PFSK-1 (cell line): ENCODE results near the gene HIRA.

Experiments used
- FOXP2 ChIP-seq: optimal IDR thresholded peaks from 2 replicates; pipeline ENCODE3; 2011; ENCODE audit warnings: borderline replicate concordance, control low read depth, inconsistent platforms; ENCODE audit not compliant: insufficient read depth; ENCODE audit errors: extremely low read length, extremely low read depth
- POLR2AphosphoS5 ChIP-seq: IDR thresholded peaks from 2 replicates; pipeline ENCODE4 v1.6.1; 2012; ENCODE audit warnings: low read depth, mild to moderate bottlenecking, control low read depth, low read length, moderate library complexity
- REST ChIP-seq, 2 experiments: IDR thresholded peaks; 2 replicates each; pipeline versions ENCODE4 v1.6.1 to v1.8.0; 2011 to 2012; ENCODE audit warnings: low read depth in 2 of 2, low read length in 2 of 2, control low read depth in 1 of 2, inconsistent platforms in 1 of 2, mild to moderate bottlenecking in 1 of 2, moderate library complexity in 1 of 2; ENCODE audit not compliant: insufficient read depth in 1 of 2
- SIN3A ChIP-seq: IDR thresholded peaks from 2 replicates; pipeline ENCODE4 v1.6.1; 2012; ENCODE audit warnings: mild to moderate bottlenecking, low read length, moderate library complexity, borderline replicate concordance; ENCODE audit not compliant: insufficient read depth
- TAF1 ChIP-seq: IDR thresholded peaks from 2 replicates; pipeline ENCODE4 v1.6.1; 2012; ENCODE audit warnings: low read length, control low read depth, borderline replicate concordance; ENCODE audit not compliant: insufficient read depth

HIRA gene

GRCh38 chr22:19359554-19360299, 71.8 kb downstream of the HIRA start:
- TF ChIP-seq POLR2AphosphoS5 (no peak), SIN3A (no peak), REST (IDR thresholded peaks at IDR 0.05; ENCODE audit: insufficient read depth in 1 of 2, low read depth in 2 of 2, low read length in 2 of 2) (no peak), TAF1 (no peak), FOXP2 (no peak)

DNA sequence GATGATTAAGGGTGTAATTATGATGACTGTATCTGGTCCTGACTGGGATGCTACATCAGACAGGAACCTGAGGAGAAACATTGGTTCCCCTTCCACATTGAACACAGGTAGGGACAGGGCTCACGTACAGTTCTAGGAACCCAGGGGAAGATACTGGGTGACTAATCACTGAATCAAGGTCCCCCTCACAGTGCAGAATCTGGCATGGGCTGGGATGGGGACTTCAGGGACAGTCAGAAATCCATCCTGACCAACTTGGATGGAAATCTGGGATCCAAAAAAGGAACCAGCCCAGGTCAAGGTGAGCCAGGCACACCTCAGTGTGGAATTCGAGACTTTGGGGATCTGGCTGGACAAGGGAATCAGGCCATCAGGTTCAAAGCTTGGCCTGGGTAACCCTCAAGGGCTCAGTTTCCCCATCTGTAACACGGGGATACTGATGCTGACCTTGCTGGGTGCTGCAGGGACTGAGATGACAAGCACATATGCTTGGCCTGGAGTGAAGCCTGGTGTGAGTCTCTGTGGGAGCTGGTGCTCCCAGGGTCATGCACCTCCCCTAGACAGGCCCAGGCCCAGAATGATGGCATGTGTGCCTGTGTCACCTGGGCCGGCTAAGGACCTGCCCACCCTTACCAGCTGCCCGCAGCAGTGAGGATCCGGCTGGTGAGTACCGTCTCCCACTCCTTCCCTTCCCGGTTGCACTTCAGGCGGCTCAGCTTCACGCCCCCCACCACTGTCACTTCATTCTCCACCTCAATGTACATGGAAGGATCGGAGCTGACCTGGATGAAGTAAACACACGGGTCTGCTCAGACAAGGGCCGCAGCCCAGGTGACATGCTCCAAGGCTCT, 72.6 kb downstream of the HIRA start:
- TF ChIP-seq FOXP2 (no peak), REST (IDR thresholded peaks at IDR 0.05; ENCODE audit: insufficient read depth in 1 of 2, low read depth in 2 of 2, low read length in 2 of 2) (no peak), SIN3A (no peak), POLR2AphosphoS5 (no peak), TAF1 (no peak)

- TF ChIP-seq SIN3A (no peak), FOXP2 (no peak)
Observed at GRCh38 chr22:19358195-19358594, 73.3 kb downstream of the HIRA start.

- TF ChIP-seq REST (IDR thresholded peaks at IDR 0.05; ENCODE audit: insufficient read depth in 1 of 2, low read depth in 2 of 2, low read length in 2 of 2) (no peak), SIN3A (no peak), TAF1 (no peak), FOXP2 (no peak), POLR2AphosphoS5 (no peak)
Observed at GRCh38 chr22:19357270-19358105, 74.0 kb downstream of the HIRA start.

GRCh38 chr22:19356708-19357269, 74.7 kb downstream of the HIRA start:
- TF ChIP-seq SIN3A (no peak), TAF1 (no peak), FOXP2 (no peak), REST (IDR thresholded peaks at IDR 0.05; ENCODE audit: insufficient read depth in 1 of 2, low read depth in 2 of 2, low read length in 2 of 2) (no peak), POLR2AphosphoS5 (no peak)
